ENCODE measurements around the gene PGAM4.

PGAM4 gene

GRCh38 chrX:77969538-77969937 lies at the start of gene PGAM4:
PGAM4 (minus strand) TSS chrX:77969638; CDS start chrX:77969638, 0 bp downstream.
- H2AFZ ChIP-seq (ENCODE audit: low read depth, low read length): no peak within 1 kb of the TSS
- no peaks in the 10 kb centered on the region for H3K4me1 ChIP-seq (ENCODE audit: low read length)
- no peaks in the 10 kb centered on the region for H3K36me3 ChIP-seq (replicated peaks; ENCODE audit: low read depth, low read length)
- H3K4me2 ChIP-seq (ENCODE audit: low read length): no peak within 1 kb of the TSS
- no peak within 1 kb of the TSS for H3K9ac ChIP-seq (ENCODE audit: low read length)
- H3K9me3 ChIP-seq (ENCODE audit: insufficient read depth, low read length): no peaks in the 10 kb centered on the region
- H4K20me1 ChIP-seq (ENCODE audit: insufficient read depth, low read length): no peaks in the 10 kb centered on the region
- no peak within 1 kb of the TSS for H3K4me3 ChIP-seq (ENCODE audit: low read length)
- H3K27me3 ChIP-seq (ENCODE audit: low read depth, low read length): no peaks in the 10 kb centered on the region
- H3K79me2 ChIP-seq (ENCODE audit: low read length): no peaks in the 10 kb centered on the region
- TF ChIP-seq CTCF (IDR thresholded peaks at IDR 0.05; ENCODE audit: low read depth, low read length) (no peak), EZH2phosphoT487 (IDR thresholded peaks at IDR 0.05; ENCODE audit: low read depth) (no peak)
- H3K27ac ChIP-seq (ENCODE audit: low read length): no peak within 1 kb of the TSS

- Histone ChIP-seq H3K4me3 (ENCODE audit: low read length) (no peak overlapping the region), H3K27me3 (ENCODE audit: low read depth, low read length) (no peaks in the 10 kb centered on the region), H3K9ac (ENCODE audit: low read length) (no peak overlapping the region), H3K79me2 (ENCODE audit: low read length) (no peaks in the 10 kb centered on the region), H3K4me1 (ENCODE audit: low read length) (no peaks in the 10 kb centered on the region), H3K36me3 (replicated peaks; ENCODE audit: low read depth, low read length) (no peaks in the 10 kb centered on the region), H3K9me3 (ENCODE audit: insufficient read depth, low read length) (no peaks in the 10 kb centered on the region), H2AFZ (ENCODE audit: low read depth, low read length) (no peak overlapping the region), H4K20me1 (ENCODE audit: insufficient read depth, low read length) (no peaks in the 10 kb centered on the region), H3K27ac (ENCODE audit: low read length) (no peak overlapping the region), H3K4me2 (ENCODE audit: low read length) (no peak overlapping the region)
- TF ChIP-seq EZH2phosphoT487 (IDR thresholded peaks at IDR 0.05; ENCODE audit: low read depth): no peak
These were observed 42.4 kb upstream of the PGAM4 start for GRCh38 chrX:78011846-78012245.

GRCh38 chrX:77979870-77980269 lies 10.4 kb upstream of the PGAM4 start:
- Histone ChIP-seq H3K9me3 (ENCODE audit: insufficient read depth, low read length) (no peaks in the 10 kb centered on the region), H3K79me2 (ENCODE audit: low read length) (no peaks in the 10 kb centered on the region), H3K27ac (ENCODE audit: low read length) (no peak overlapping the region), H3K4me1 (ENCODE audit: low read length) (no peaks in the 10 kb centered on the region), H2AFZ (ENCODE audit: low read depth, low read length) (no peak overlapping the region), H3K36me3 (replicated peaks; ENCODE audit: low read depth, low read length) (no peaks in the 10 kb centered on the region), H3K4me3 (ENCODE audit: low read length) (no peak overlapping the region), H4K20me1 (ENCODE audit: insufficient read depth, low read length) (no peaks in the 10 kb centered on the region), H3K27me3 (ENCODE audit: low read depth, low read length) (no peaks in the 10 kb centered on the region), H3K9ac (ENCODE audit: low read length) (no peak overlapping the region), H3K4me2 (ENCODE audit: low read length) (no peak overlapping the region)
- TF ChIP-seq EZH2phosphoT487 (IDR thresholded peaks at IDR 0.05; ENCODE audit: low read depth): no peak
- no peak for TF ChIP-seq CTCF (IDR thresholded peaks at IDR 0.05; ENCODE audit: low read depth, low read length)

GRCh38 chrX:77977518-77977917 lies 8.1 kb upstream of the PGAM4 start:
- Histone ChIP-seq H3K9ac (ENCODE audit: low read length) (no peak overlapping the region), H4K20me1 (ENCODE audit: insufficient read depth, low read length) (no peaks in the 10 kb centered on the region), H2AFZ (ENCODE audit: low read depth, low read length) (no peak overlapping the region), H3K36me3 (replicated peaks; ENCODE audit: low read depth, low read length) (no peaks in the 10 kb centered on the region), H3K79me2 (ENCODE audit: low read length) (no peaks in the 10 kb centered on the region), H3K9me3 (ENCODE audit: insufficient read depth, low read length) (no peaks in the 10 kb centered on the region), H3K4me3 (ENCODE audit: low read length) (no peak overlapping the region), H3K27ac (ENCODE audit: low read length) (no peak overlapping the region), H3K27me3 (ENCODE audit: low read depth, low read length) (no peaks in the 10 kb centered on the region), H3K4me2 (ENCODE audit: low read length) (no peak overlapping the region), H3K4me1 (ENCODE audit: low read length) (no peaks in the 10 kb centered on the region)
- TF ChIP-seq CTCF (IDR thresholded peaks at IDR 0.05; ENCODE audit: low read depth, low read length) (no peak), EZH2phosphoT487 (IDR thresholded peaks at IDR 0.05; ENCODE audit: low read depth) (no peak)

- Histone ChIP-seq H3K4me1 (ENCODE audit: low read length) (no peaks in the 10 kb centered on the region), H4K20me1 (ENCODE audit: insufficient read depth, low read length) (no peaks in the 10 kb centered on the region), H3K9ac (ENCODE audit: low read length) (no peak overlapping the region), H3K4me2 (ENCODE audit: low read length) (no peak overlapping the region), H3K79me2 (ENCODE audit: low read length) (no peaks in the 10 kb centered on the region), H3K27me3 (ENCODE audit: low read depth, low read length) (no peaks in the 10 kb centered on the region), H2AFZ (ENCODE audit: low read depth, low read length) (no peak overlapping the region), H3K9me3 (ENCODE audit: insufficient read depth, low read length) (no peaks in the 10 kb centered on the region), H3K36me3 (replicated peaks; ENCODE audit: low read depth, low read length) (no peaks in the 10 kb centered on the region), H3K27ac (ENCODE audit: low read length) (no peak overlapping the region), H3K4me3 (ENCODE audit: low read length) (no peak overlapping the region)
- TF ChIP-seq EZH2phosphoT487 (IDR thresholded peaks at IDR 0.05; ENCODE audit: low read depth): no peak
- no peak for TF ChIP-seq CTCF (IDR thresholded peaks at IDR 0.05; ENCODE audit: low read depth, low read length)
These were observed 7.7 kb upstream of the PGAM4 start for GRCh38 chrX:77977095-77977494.

Data from OCI-LY3 (cell line).